Mesendoderm (in vitro differentiated cells): ENCODE measurements around the gene DPH2.

Source experiments
- DNase-seq: peaks from one replicate; pipeline ENCODE4 v3.0.0; 2013
- H2AK5ac ChIP-seq: 2 replicates; pipeline ENCODE4 v1.6.1; 2013; ENCODE audit warnings: low read length, inconsistent platforms
- H2BK120ac ChIP-seq: 2 replicates; pipeline ENCODE4 v1.6.1; 2013; ENCODE audit warnings: low read depth, mild to moderate bottlenecking, low read length, moderate library complexity, mixed read lengths
- H2BK15ac ChIP-seq: replicated peaks from 2 replicates; pipeline ENCODE4 v1.6.1; 2013; ENCODE audit warnings: low read depth, mild to moderate bottlenecking, moderate library complexity
- H2BK5ac ChIP-seq: 2 replicates; pipeline ENCODE4 v1.6.1; 2013; ENCODE audit warnings: low read length, inconsistent platforms
- H3K18ac ChIP-seq: 2 replicates; pipeline ENCODE4 v1.6.1; 2013; ENCODE audit warnings: mild to moderate bottlenecking, low read length, mixed read lengths
- H3K23ac ChIP-seq: one replicate; pipeline ENCODE4 v1.6.1; 2013; ENCODE audit warnings: low read length
- H3K27ac ChIP-seq: 2 replicates; pipeline ENCODE4 v1.5.1; 2013; ENCODE audit warnings: low read depth, mild to moderate bottlenecking, inconsistent platforms, low read length, moderate library complexity
- H3K27me3 ChIP-seq: 2 replicates; pipeline ENCODE4 v1.6.1; 2013; ENCODE audit warnings: low read length, control low read depth, mild to moderate bottlenecking, inconsistent platforms; ENCODE audit not compliant: insufficient read depth, poor library complexity
- H3K36me3 ChIP-seq: 2 replicates; pipeline ENCODE4 v1.6.1; 2013; ENCODE audit warnings: low read length, inconsistent platforms; ENCODE audit not compliant: control insufficient read depth, insufficient read depth
- H3K4ac ChIP-seq: one replicate; pipeline ENCODE4 v1.6.1; 2013; ENCODE audit warnings: low read depth, mild to moderate bottlenecking, low read length, moderate library complexity
- H3K4me1 ChIP-seq: 2 replicates; pipeline ENCODE4 v1.6.1; 2013; ENCODE audit warnings: low read depth, low read length, inconsistent platforms; ENCODE audit not compliant: control insufficient read depth
- H3K4me2 ChIP-seq: 2 replicates; pipeline ENCODE4 v1.6.1; 2013; ENCODE audit warnings: low read length
- H3K4me3 ChIP-seq: 2 replicates; pipeline ENCODE4 v1.5.1; 2013; ENCODE audit warnings: mild to moderate bottlenecking, low read length
- H3K56ac ChIP-seq: one replicate; pipeline ENCODE4 v1.6.1; 2013; ENCODE audit warnings: low read length
- H3K79me1 ChIP-seq: 2 replicates; pipeline ENCODE4 v1.6.1; 2013; ENCODE audit warnings: low read length, inconsistent platforms
- H3K79me2 ChIP-seq: 2 replicates; pipeline ENCODE4 v1.6.1; 2013; ENCODE audit warnings: mild to moderate bottlenecking, low read length; ENCODE audit not compliant: control insufficient read depth, insufficient read depth
- H3K9ac ChIP-seq: 2 replicates; pipeline ENCODE4 v1.6.1; 2013; ENCODE audit warnings: low read length, inconsistent platforms
- H4K5ac ChIP-seq: one replicate; pipeline ENCODE4 v1.6.1; 2013; ENCODE audit warnings: low read length
- H4K8ac ChIP-seq: one replicate; pipeline ENCODE4 v1.6.1; 2013; ENCODE audit warnings: low read depth, mild to moderate bottlenecking, control low read depth, low read length, moderate library complexity
- WGBS: extraction: QIAGEN DNeasy Blood & Tissue Kit; methylation state at CpG from one replicate; pipeline ENCODE4 v1.1.7; 2013; ENCODE audit warnings: low lambda C conversion rate, missing lambda C conversion rate; ENCODE audit not compliant: insufficient coverage; ENCODE audit errors: extremely low coverage; 5-methylcytosine and 5-hydroxymethylcytosine counted together

The DPH2 gene

GRCh38 chr1:43974443-43975248, 4.8 kb downstream of the DPH2 start, which contains the start of gene ATP6V0B:
ATP6V0B (plus strand) TSS chr1:43974960; CDS start chr1:43975041, 81 bp downstream.
- Histone ChIP-seq H4K8ac (no peak within 1 kb of the TSS), H3K4me1 (peaks cover 2% of the 10 kb centered on the region), H3K27me3 (no peaks in the 10 kb centered on the region), H2AK5ac (no peak within 1 kb of the TSS), H3K56ac (peak within 1 kb of the TSS; percentile 99), H2BK5ac (peak within 1 kb of the TSS; percentile 51), H3K4me3 (peak within 1 kb of the TSS; percentile 86), H3K79me2 (peaks cover 20% of the 10 kb centered on the region), H2BK15ac (no peak within 1 kb of the TSS), H3K79me1 (peaks cover 30% of the 10 kb centered on the region), H3K36me3 (peaks cover 5% of the 10 kb centered on the region), H3K4me2 (peak within 1 kb of the TSS; percentile 95), H2BK120ac (no peak within 1 kb of the TSS), H3K23ac (peak within 1 kb of the TSS; percentile 1), H3K4ac (peak within 1 kb of the TSS; percentile 40), H3K27ac (peak within 1 kb of the TSS; percentile 45), H3K18ac (peak within 1 kb of the TSS; percentile 16), H3K9ac (peak within 1 kb of the TSS; percentile 97), H4K5ac (no peak within 1 kb of the TSS)
- peak; percentile 97 for DNase-seq
- no CpG with 5 or more reads among the region's 93 CpGs for WGBS

GRCh38 chr1:43975249-43975961, 5.6 kb downstream of the DPH2 start:
- Histone ChIP-seq H2AK5ac (no peak overlapping the region), H3K36me3 (peaks cover 5% of the 10 kb centered on the region), H3K27me3 (no peaks in the 10 kb centered on the region), H2BK15ac (no peak overlapping the region), H3K79me2 (peaks cover 21% of the 10 kb centered on the region), H3K79me1 (peaks cover 28% of the 10 kb centered on the region), H4K8ac (no peak overlapping the region), H3K4ac (peak overlapping the region; percentile 40), H4K5ac (no peak overlapping the region), H3K4me3 (peak overlapping the region; percentile 86), H3K56ac (peak overlapping the region; percentile 99), H3K27ac (peak overlapping the region; percentile 45), H3K4me1 (peaks cover 2% of the 10 kb centered on the region), H3K23ac (peak overlapping the region; percentile 1), H2BK5ac (no peak overlapping the region), H3K4me2 (peak overlapping the region; percentile 95), H2BK120ac (no peak overlapping the region), H3K9ac (peak overlapping the region; percentile 97), H3K18ac (peak overlapping the region; percentile 16)
- peak; percentile 45 for DNase-seq
- no CpG with 5 or more reads among the region's 34 CpGs for WGBS

- no peaks in the 10 kb centered on the region for H3K27me3 ChIP-seq
- peaks cover 26% of the 10 kb centered on the region for H3K79me1 ChIP-seq
- peak overlapping the region; percentile 95 for H3K4me2 ChIP-seq
- H3K18ac ChIP-seq, result no peak overlapping the region
- no peak overlapping the region for H3K56ac ChIP-seq
- no peak overlapping the region for H4K8ac ChIP-seq
- no peak overlapping the region for H2BK120ac ChIP-seq
- no CpG with 5 or more reads among the region's 4 CpGs for WGBS
- no peak overlapping the region for H2BK15ac ChIP-seq
- no peak overlapping the region for H3K23ac ChIP-seq
- no peak for DNase-seq
- peaks cover 5% of the 10 kb centered on the region for H3K36me3 ChIP-seq
- H3K79me2 ChIP-seq, result peaks cover 17% of the 10 kb centered on the region
- no peak overlapping the region for H3K4me3 ChIP-seq
- H3K27ac ChIP-seq, result no peak overlapping the region
- peaks cover 2% of the 10 kb centered on the region for H3K4me1 ChIP-seq
- H2BK5ac ChIP-seq, result no peak overlapping the region
- H3K4ac ChIP-seq, result no peak overlapping the region
- H2AK5ac ChIP-seq, result no peak overlapping the region
- H4K5ac ChIP-seq, result no peak overlapping the region
- H3K9ac ChIP-seq, result peak overlapping the region; percentile 97
Observed at GRCh38 chr1:43976045-43976444, 6.2 kb downstream of the DPH2 start.

GRCh38 chr1:43976890-43977289, 7.1 kb downstream of the DPH2 start:
- Histone ChIP-seq H3K56ac (no peak overlapping the region), H4K8ac (no peak overlapping the region), H3K18ac (no peak overlapping the region), H3K36me3 (peaks cover 5% of the 10 kb centered on the region), H3K79me2 (peaks cover 17% of the 10 kb centered on the region), H2BK15ac (no peak overlapping the region), H3K79me1 (peaks cover 29% of the 10 kb centered on the region), H3K27me3 (no peaks in the 10 kb centered on the region), H3K4me2 (no peak overlapping the region), H3K27ac (no peak overlapping the region), H3K9ac (no peak overlapping the region), H2BK120ac (no peak overlapping the region), H4K5ac (no peak overlapping the region), H3K4me3 (no peak overlapping the region), H2BK5ac (no peak overlapping the region), H2AK5ac (no peak overlapping the region), H3K23ac (no peak overlapping the region), H3K4ac (no peak overlapping the region), H3K4me1 (peaks cover 2% of the 10 kb centered on the region)
- no CpG with 5 or more reads among the region's 8 CpGs for WGBS
- DNase-seq, result no peak

- Histone ChIP-seq H3K4me3 (no peak overlapping the region), H3K4ac (no peak overlapping the region)
- WGBS, result no CpG with 5 or more reads among the region's 9 CpGs
Observed at GRCh38 chr1:43977376-43978263, 7.8 kb downstream of the DPH2 start.

More at GRCh38 chr1:43977376-43978263, 7.8 kb downstream of the DPH2 start:
- Histone ChIP-seq H3K18ac (no peak overlapping the region), H3K36me3 (peaks cover 5% of the 10 kb centered on the region), H2BK120ac (no peak overlapping the region), H4K8ac (no peak overlapping the region), H2BK15ac (no peak overlapping the region), H2AK5ac (no peak overlapping the region), H3K79me2 (peaks cover 17% of the 10 kb centered on the region), H4K5ac (no peak overlapping the region), H3K27me3 (no peaks in the 10 kb centered on the region), H3K4me1 (peaks cover 2% of the 10 kb centered on the region), H3K56ac (no peak overlapping the region), H2BK5ac (no peak overlapping the region), H3K4me2 (no peak overlapping the region), H3K27ac (no peak overlapping the region), H3K9ac (peak overlapping the region; percentile 6), H3K23ac (no peak overlapping the region), H3K79me1 (peaks cover 32% of the 10 kb centered on the region)
- DNase-seq, result no peak
